ENCODE data around the gene IQUB.

Gene IQUB

GRCh38 chr7:123505221-123505620 is 29.2 kb downstream of the IQUB start:
- Histone ChIP-seq H3K4me2 (ENCODE audit: low read length) (no peak overlapping the region), H3K9me2 (replicated peaks; ENCODE audit: control insufficient read depth, low read length) (no peaks in the 10 kb centered on the region; the same call in 1 of the 2 replicates), H3K4me3 (ENCODE audit: low read length) (no peak overlapping the region), H3F3A (ENCODE audit: control insufficient read depth, insufficient read depth) (no peaks in the 10 kb centered on the region), H3K9me3 (ENCODE audit: control insufficient read depth, insufficient read depth, low read length) (peaks cover 7% of the 10 kb centered on the region; the same call in 1 of the 2 replicates), H3K79me2 (ENCODE audit: control insufficient read depth, low read length) (no peaks in the 10 kb centered on the region), H3K4me1 (ENCODE audit: control insufficient read depth, low read length) (no peaks in the 10 kb centered on the region), H3K36me3 (ENCODE audit: control insufficient read depth, low read length) (no peaks in the 10 kb centered on the region), H3K27me3 (ENCODE audit: control insufficient read depth, low read length) (no peaks in the 10 kb centered on the region), H4K20me1 (ENCODE audit: control insufficient read depth, insufficient read depth, low read depth, low read length) (no peaks in the 10 kb centered on the region), H3K27ac (ENCODE audit: low read depth, low read length) (no peak overlapping the region)
- TF ChIP-seq EZH2phosphoT487 (IDR thresholded peaks at IDR 0.05; ENCODE audit: borderline replicate concordance, low read length) (no peak), CTCF (IDR thresholded peaks at IDR 0.05; ENCODE audit: low read depth, low read length, poor library complexity, severe bottlenecking) (no peak)

- H3K9me2 ChIP-seq (replicated peaks; ENCODE audit: control insufficient read depth, low read length): no peaks in the 10 kb centered on the region
Observed at GRCh38 chr7:123502201-123502600, 32.2 kb downstream of the IQUB start.

GRCh38 chr7:123500878-123501489 is 33.4 kb downstream of the IQUB start:
- peaks cover 3% of the 10 kb centered on the region; the same call in 1 of the 2 replicates for H3K27me3 ChIP-seq (ENCODE audit: control insufficient read depth, low read length)

More at GRCh38 chr7:123502201-123502600, 32.2 kb downstream of the IQUB start:
- H3K36me3 ChIP-seq (ENCODE audit: control insufficient read depth, low read length): no peaks in the 10 kb centered on the region
- H3K4me3 ChIP-seq (ENCODE audit: low read length): no peak overlapping the region
- no peaks in the 10 kb centered on the region for H4K20me1 ChIP-seq (ENCODE audit: control insufficient read depth, insufficient read depth, low read depth, low read length)
- no peaks in the 10 kb centered on the region for H3K4me1 ChIP-seq (ENCODE audit: control insufficient read depth, low read length)
- no peak overlapping the region for H3K27ac ChIP-seq (ENCODE audit: low read depth, low read length)
- no peak overlapping the region for H3K4me2 ChIP-seq (ENCODE audit: low read length)
- peaks cover 7% of the 10 kb centered on the region; the same call in 1 of the 2 replicates for H3K9me3 ChIP-seq (ENCODE audit: control insufficient read depth, insufficient read depth, low read length)
- no peaks in the 10 kb centered on the region; the same call in 1 of the 2 replicates for H3K27me3 ChIP-seq (ENCODE audit: control insufficient read depth, low read length)
- TF ChIP-seq CTCF (IDR thresholded peaks at IDR 0.05; ENCODE audit: low read depth, low read length, poor library complexity, severe bottlenecking) (no peak), EZH2phosphoT487 (IDR thresholded peaks at IDR 0.05; ENCODE audit: borderline replicate concordance, low read length) (no peak)
- no peaks in the 10 kb centered on the region for H3K79me2 ChIP-seq (ENCODE audit: control insufficient read depth, low read length)
- no peaks in the 10 kb centered on the region for H3F3A ChIP-seq (ENCODE audit: control insufficient read depth, insufficient read depth)

More at GRCh38 chr7:123500878-123501489, 33.4 kb downstream of the IQUB start:
- H3K36me3 ChIP-seq (ENCODE audit: control insufficient read depth, low read length): no peaks in the 10 kb centered on the region
- H4K20me1 ChIP-seq (ENCODE audit: control insufficient read depth, insufficient read depth, low read depth, low read length): no peaks in the 10 kb centered on the region
- H3K27ac ChIP-seq (ENCODE audit: low read depth, low read length): no peak overlapping the region
- no peak overlapping the region for H3K4me2 ChIP-seq (ENCODE audit: low read length)
- no peaks in the 10 kb centered on the region for H3K9me2 ChIP-seq (replicated peaks; ENCODE audit: control insufficient read depth, low read length)
- no peaks in the 10 kb centered on the region for H3K79me2 ChIP-seq (ENCODE audit: control insufficient read depth, low read length)
- no peak overlapping the region for H3K4me3 ChIP-seq (ENCODE audit: low read length)
- H3K9me3 ChIP-seq (ENCODE audit: control insufficient read depth, insufficient read depth, low read length): peaks cover 7% of the 10 kb centered on the region; the same call in 1 of the 2 replicates
- H3K4me1 ChIP-seq (ENCODE audit: control insufficient read depth, low read length): no peaks in the 10 kb centered on the region
- H3F3A ChIP-seq (ENCODE audit: control insufficient read depth, insufficient read depth): no peaks in the 10 kb centered on the region
- TF ChIP-seq CTCF (IDR thresholded peaks at IDR 0.05; ENCODE audit: low read depth, low read length, poor library complexity, severe bottlenecking) (no peak), EZH2phosphoT487 (IDR thresholded peaks at IDR 0.05; ENCODE audit: borderline replicate concordance, low read length) (no peak)

Data from DOHH2 (cell line).